Measurements from ENCODE around the gene MANSC1. TPM values are rescaled to one million over a fixed set of nuclear protein-coding genes. Genes with fewer than 3 reads are reported as not detected.

The MANSC1 gene
- total and polyA plus RNA-seq, 2 of the 13 experiments (the other 11 are each of a cell fraction or from before 2014, with no cell fraction given) = 1.9 to 4.2 TPM

GRCh38 chr12:12336049-12336411 is 14.0 kb downstream of the MANSC1 start:
- no peak overlapping the region for H3K9ac ChIP-seq (ENCODE audit: insufficient read depth, low read depth, low read length)
- WGBS (ENCODE audit: low lambda C conversion rate) = 61% methylated on average over 5 of the region's 5 CpGs
- no peak overlapping the region for H3K4me3 ChIP-seq (replicated peaks in 1 of 3; ENCODE audit: insufficient read depth in 1 of 3, low read depth in 2 of 3, low read length in 3 of 3)
- ATAC-seq (peak; percentile 72), FAIRE-seq (peak; percentile 86), DNase-seq (ENCODE audit: low spot score) (peak; percentile 77)
- intact Hi-C loops (cut with micrococcal nuclease; ENCODE audit: unreplicated experiment) = no loop called here
- H3K4me1 ChIP-seq (ENCODE audit: insufficient read depth, low read length) = peaks cover 34% of the 10 kb centered on the region
- H4K20me1 ChIP-seq (ENCODE audit: insufficient read depth, low read length) = no peaks in the 10 kb centered on the region
- ChIA-PET POLR2A (interaction anchor here (1.5 to 2.1 kb wide), 2 partner anchors 14 to 16 kb away, joined by 5 to 7 read pairs; partner anchors contain the start of gene MANSC1), CTCF (ENCODE audit: low intra/inter-chr PET ratio, low total read pairs) (no interaction called here)
- H3K4me2 ChIP-seq (ENCODE audit: low read depth, low read length) = peak overlapping the region; percentile 43
- no TSS peak for BruUV-seq (replicated peaks)
- peak overlapping the region; percentile 33 for H3K27ac ChIP-seq (ENCODE audit: extremely low read length, insufficient read depth, low read length)
- H3K9me3 ChIP-seq (ENCODE audit: low read length) = no peaks in the 10 kb centered on the region
- H2AFZ ChIP-seq (ENCODE audit: low read length) = no peak overlapping the region
- in situ Hi-C loops (cut with HindIII; ENCODE audit: extremely low pct_ligation_motif_present, low pct_unique_long_range_greater_than_20kb) = no loop called here
- no peaks in the 10 kb centered on the region for H3K27me3 ChIP-seq (ENCODE audit: control insufficient read depth in 1 of 2, insufficient read depth in 2 of 2, low read length in 2 of 2)
- H3K79me2 ChIP-seq (ENCODE audit: insufficient read depth, low read length) = no peaks in the 10 kb centered on the region
- H3K36me3 ChIP-seq (replicated peaks in 1 of 2; ENCODE audit: control insufficient read depth in 1 of 2, insufficient read depth in 2 of 2, low read length in 2 of 2) = no peaks in the 10 kb centered on the region
- 0 out of 2 replicates have a peak, but pooled peaks have one; percentile 25 for TF ChIP-seq MIXL1 (CRISPR knock-in tag; IDR thresholded peaks at IDR 0.05)
- no peak for TF ChIP-seq HMGXB3 (CRISPR knock-in tag; IDR thresholded peaks at IDR 0.05; ENCODE audit: borderline replicate concordance)
- no peak for TF ChIP-seq ZNF83 (CRISPR knock-in tag; IDR thresholded peaks at IDR 0.05; ENCODE audit: borderline replicate concordance)
- no peak for TF ChIP-seq ZNF770 (CRISPR knock-in tag; IDR thresholded peaks at IDR 0.05)
- TF ChIP-seq FOXP1 (IDR thresholded peaks at IDR 0.05) = no peak
- TF ChIP-seq FOXP1 (CRISPR knock-in tag; IDR thresholded peaks at IDR 0.05) = peak; percentile 81
- no peak for TF ChIP-seq ZNF740 (CRISPR knock-in tag; IDR thresholded peaks at IDR 0.05)
- TF ChIP-seq ZNF496 (CRISPR knock-in tag; IDR thresholded peaks at IDR 0.05; ENCODE audit: insufficient replicate concordance) = no peak
- no peak for TF ChIP-seq FOXA1 (IDR thresholded peaks at IDR 0.05)
- peak; percentile 47; the same call in 1 of the 2 replicates for TF ChIP-seq FOXA1 (CRISPR knock-in tag; IDR thresholded peaks at IDR 0.05)
- no peak for TF ChIP-seq SNAI1 (CRISPR knock-in tag; IDR thresholded peaks at IDR 0.05; ENCODE audit: borderline replicate concordance)
- no peak for TF ChIP-seq ZSCAN30 (CRISPR knock-in tag; IDR thresholded peaks at IDR 0.05)
- no peak for TF ChIP-seq AKNA (CRISPR knock-in tag; IDR thresholded peaks at IDR 0.05; ENCODE audit: borderline replicate concordance)

Data from HepG2 (cell line).